ENCODE data around the gene PELI3. TPM values are rescaled to one million over a fixed set of nuclear protein-coding genes. Genes with fewer than 3 reads are reported as not detected.

PELI3 gene
- polyA plus RNA-seq (2013, experiment 1 of 2), result 6.4 TPM
- 6.3 TPM for polyA plus RNA-seq (2013, experiment 2 of 2)

GRCh38 chr11:66466225-66467033 is at the start of gene PELI3:
TSS of gene PELI3 (plus strand) at chr11:66466905. CDS start at chr11:66468129, 1,224 bp downstream.
- H4K8ac ChIP-seq (ENCODE audit: low read depth, low read length), result no peak within 1 kb of the TSS
- H2BK120ac ChIP-seq (ENCODE audit: low read depth, low read length), result no peak within 1 kb of the TSS
- peak within 1 kb of the TSS; percentile 82 for H3K9ac ChIP-seq (ENCODE audit: low read depth, low read length, poor library complexity)
- peak within 1 kb of the TSS; percentile 86 for H3K14ac ChIP-seq (ENCODE audit: low read length)
- no peak within 1 kb of the TSS for H4K91ac ChIP-seq (ENCODE audit: low read depth, low read length, poor library complexity)
- peak within 1 kb of the TSS; percentile 1 for H2BK12ac ChIP-seq (ENCODE audit: low read length)
- no peaks in the 10 kb centered on the region for H3K79me1 ChIP-seq (ENCODE audit: low read depth, low read length)
- DNase-seq (ENCODE audit: low spot score), result peak; percentile 96
- peaks cover 13 to 26% of the 10 kb centered on the region in 2 donors for H3K4me1 ChIP-seq (ENCODE audit: control insufficient read depth in 2 of 2, insufficient read depth in 1 of 2, low read depth in 1 of 2, low read length in 2 of 2)
- no peak within 1 kb of the TSS for H2BK15ac ChIP-seq (ENCODE audit: low read length)
- peak within 1 kb of the TSS; percentile 91 for H3K18ac ChIP-seq (ENCODE audit: low read length)
- no peaks in the 10 kb centered on the region for H3K27me3 ChIP-seq (ENCODE audit: control insufficient read depth in 3 of 3, insufficient read depth in 3 of 3, low read depth in 1 of 3, low read length in 3 of 3)
- H3K36me3 ChIP-seq (replicated peaks in 1 of 2; ENCODE audit: control insufficient read depth in 2 of 2, insufficient read depth in 2 of 2, low read length in 2 of 2), result peaks cover 2 to 23% of the 10 kb centered on the region in 2 donors
- H3K9me3 ChIP-seq (replicated peaks in 1 of 2; ENCODE audit: control insufficient read depth in 2 of 2, insufficient read depth in 1 of 2, low read depth in 1 of 2, low read length in 2 of 2), result peaks cover 0 to 2% of the 10 kb centered on the region in 2 donors
- no CpG with 5 or more reads among the region's 63 CpGs for WGBS, 2 donors (ENCODE audit: extremely low coverage in 2 of 2, insufficient read length in 2 of 2, insufficient replicate concordance in 1 of 2)
- peak within 1 kb of the TSS; percentile 90 for H3K23ac ChIP-seq (ENCODE audit: low read depth, low read length, poor library complexity)
- H2AFZ ChIP-seq (ENCODE audit: low read length), result peak within 1 kb of the TSS; percentile 99
- H2AK5ac ChIP-seq (ENCODE audit: low read depth, low read length), result peak within 1 kb of the TSS; percentile 80
- H2BK5ac ChIP-seq (ENCODE audit: low read length), result peak within 1 kb of the TSS; percentile 55
- peak within 1 kb of the TSS; percentile 92 for H3K4me2 ChIP-seq (ENCODE audit: insufficient read depth, low read length, poor library complexity, severe bottlenecking)
- H3K4ac ChIP-seq (ENCODE audit: low read length), result no peak within 1 kb of the TSS
- peak within 1 kb of the TSS; percentile 68 to 93 for H3K4me3 ChIP-seq (ENCODE audit: low read length in 2 of 2)
- peak within 1 kb of the TSS; percentile 35 for H3K27ac ChIP-seq (replicated peaks; ENCODE audit: low read length)

- Histone ChIP-seq H3K4me3 (ENCODE audit: low read length in 2 of 2) (no peak overlapping the region), H2AK5ac (ENCODE audit: low read depth, low read length) (no peak overlapping the region), H2BK5ac (ENCODE audit: low read length) (no peak overlapping the region), H3K9me3 (replicated peaks in 1 of 2; ENCODE audit: control insufficient read depth in 2 of 2, insufficient read depth in 1 of 2, low read depth in 1 of 2, low read length in 2 of 2) (no peaks in the 10 kb centered on the region), H3K27ac (replicated peaks; ENCODE audit: low read length) (no peak overlapping the region), H3K23ac (ENCODE audit: low read depth, low read length, poor library complexity) (no peak overlapping the region), H4K91ac (ENCODE audit: low read depth, low read length, poor library complexity) (no peak overlapping the region), H2AFZ (ENCODE audit: low read length) (no peak overlapping the region), H3K4me2 (ENCODE audit: insufficient read depth, low read length, poor library complexity, severe bottlenecking) (no peak overlapping the region), H3K18ac (ENCODE audit: low read length) (no peak overlapping the region), H3K4ac (ENCODE audit: low read length) (no peak overlapping the region), H3K14ac (ENCODE audit: low read length) (no peak overlapping the region), H3K36me3 (replicated peaks in 1 of 2; ENCODE audit: control insufficient read depth in 2 of 2, insufficient read depth in 2 of 2, low read length in 2 of 2) (no peaks in the 10 kb centered on the region), H3K79me1 (ENCODE audit: low read depth, low read length) (no peaks in the 10 kb centered on the region), H2BK120ac (ENCODE audit: low read depth, low read length) (no peak overlapping the region), H4K8ac (ENCODE audit: low read depth, low read length) (no peak overlapping the region), H2BK15ac (ENCODE audit: low read length) (no peak overlapping the region), H3K4me1 (ENCODE audit: control insufficient read depth in 2 of 2, insufficient read depth in 1 of 2, low read depth in 1 of 2, low read length in 2 of 2) (peaks cover 5 to 33% of the 10 kb centered on the region in 2 donors), H3K9ac (ENCODE audit: low read depth, low read length, poor library complexity) (no peak overlapping the region), H2BK12ac (ENCODE audit: low read length) (no peak overlapping the region), H3K27me3 (ENCODE audit: control insufficient read depth in 3 of 3, insufficient read depth in 3 of 3, low read depth in 1 of 3, low read length in 3 of 3) (peaks cover 12 to 26% (median 13%) of the 10 kb centered on the region in 3 experiments)
- DNase-seq (ENCODE audit: low spot score), result no peak
- WGBS, 2 donors (ENCODE audit: extremely low coverage in 2 of 2, insufficient read length in 2 of 2, insufficient replicate concordance in 1 of 2), result no CpG with 5 or more reads among the region's 11 CpGs
Observed at GRCh38 chr11:66417000-66417399, 49.7 kb upstream of the PELI3 start.

- Histone ChIP-seq H3K4ac (ENCODE audit: low read length) (no peak overlapping the region), H2BK12ac (ENCODE audit: low read length) (no peak overlapping the region), H3K18ac (ENCODE audit: low read length) (no peak overlapping the region), H3K79me1 (ENCODE audit: low read depth, low read length) (no peaks in the 10 kb centered on the region), H3K4me3 (ENCODE audit: low read length in 2 of 2) (no peak overlapping the region), H3K4me1 (ENCODE audit: control insufficient read depth in 2 of 2, insufficient read depth in 1 of 2, low read depth in 1 of 2, low read length in 2 of 2) (peaks cover 5 to 33% of the 10 kb centered on the region in 2 donors), H2AK5ac (ENCODE audit: low read depth, low read length) (no peak overlapping the region), H2AFZ (ENCODE audit: low read length) (no peak overlapping the region), H2BK15ac (ENCODE audit: low read length) (no peak overlapping the region), H3K27me3 (ENCODE audit: control insufficient read depth in 3 of 3, insufficient read depth in 3 of 3, low read depth in 1 of 3, low read length in 3 of 3) (peaks cover 12 to 26% (median 13%) of the 10 kb centered on the region in 3 experiments), H3K9me3 (replicated peaks in 1 of 2; ENCODE audit: control insufficient read depth in 2 of 2, insufficient read depth in 1 of 2, low read depth in 1 of 2, low read length in 2 of 2) (no peaks in the 10 kb centered on the region), H3K27ac (replicated peaks; ENCODE audit: low read length) (no peak overlapping the region), H3K9ac (ENCODE audit: low read depth, low read length, poor library complexity) (no peak overlapping the region), H3K23ac (ENCODE audit: low read depth, low read length, poor library complexity) (no peak overlapping the region), H2BK120ac (ENCODE audit: low read depth, low read length) (no peak overlapping the region), H4K91ac (ENCODE audit: low read depth, low read length, poor library complexity) (no peak overlapping the region), H3K36me3 (replicated peaks in 1 of 2; ENCODE audit: control insufficient read depth in 2 of 2, insufficient read depth in 2 of 2, low read length in 2 of 2) (peaks cover 5 to 12% of the 10 kb centered on the region in 2 donors), H2BK5ac (ENCODE audit: low read length) (no peak overlapping the region), H3K4me2 (ENCODE audit: insufficient read depth, low read length, poor library complexity, severe bottlenecking) (no peak overlapping the region), H4K8ac (ENCODE audit: low read depth, low read length) (no peak overlapping the region), H3K14ac (ENCODE audit: low read length) (no peak overlapping the region)
- WGBS, 2 donors (ENCODE audit: extremely low coverage in 2 of 2, insufficient read length in 2 of 2, insufficient replicate concordance in 1 of 2), result no CpG with 5 or more reads among the region's 16 CpGs
- DNase-seq (ENCODE audit: low spot score), result peak; percentile 91
Observed at GRCh38 chr11:66418168-66418985, 48.3 kb upstream of the PELI3 start.

- no peak overlapping the region for H2AK5ac ChIP-seq (ENCODE audit: low read depth, low read length)
Observed at GRCh38 chr11:66418986-66419308, 47.8 kb upstream of the PELI3 start.

More at GRCh38 chr11:66418986-66419308, 47.8 kb upstream of the PELI3 start:
- Histone ChIP-seq H3K9me3 (replicated peaks in 1 of 2; ENCODE audit: control insufficient read depth in 2 of 2, insufficient read depth in 1 of 2, low read depth in 1 of 2, low read length in 2 of 2) (no peaks in the 10 kb centered on the region), H2BK15ac (ENCODE audit: low read length) (no peak overlapping the region), H2BK120ac (ENCODE audit: low read depth, low read length) (no peak overlapping the region), H3K4me3 (ENCODE audit: low read length in 2 of 2) (no peak overlapping the region), H3K27me3 (ENCODE audit: control insufficient read depth in 3 of 3, insufficient read depth in 3 of 3, low read depth in 1 of 3, low read length in 3 of 3) (peaks cover 12 to 26% (median 13%) of the 10 kb centered on the region in 3 experiments), H3K9ac (ENCODE audit: low read depth, low read length, poor library complexity) (no peak overlapping the region), H3K27ac (replicated peaks; ENCODE audit: low read length) (no peak overlapping the region), H4K91ac (ENCODE audit: low read depth, low read length, poor library complexity) (no peak overlapping the region), H2AFZ (ENCODE audit: low read length) (no peak overlapping the region), H2BK12ac (ENCODE audit: low read length) (no peak overlapping the region), H3K18ac (ENCODE audit: low read length) (no peak overlapping the region), H3K4ac (ENCODE audit: low read length) (no peak overlapping the region), H3K36me3 (replicated peaks in 1 of 2; ENCODE audit: control insufficient read depth in 2 of 2, insufficient read depth in 2 of 2, low read length in 2 of 2) (peaks cover 8 to 18% of the 10 kb centered on the region in 2 donors), H4K8ac (ENCODE audit: low read depth, low read length) (no peak overlapping the region), H3K4me1 (ENCODE audit: control insufficient read depth in 2 of 2, insufficient read depth in 1 of 2, low read depth in 1 of 2, low read length in 2 of 2) (peaks cover 5 to 27% of the 10 kb centered on the region in 2 donors), H3K4me2 (ENCODE audit: insufficient read depth, low read length, poor library complexity, severe bottlenecking) (no peak overlapping the region), H3K14ac (ENCODE audit: low read length) (no peak overlapping the region), H3K23ac (ENCODE audit: low read depth, low read length, poor library complexity) (no peak overlapping the region), H2BK5ac (ENCODE audit: low read length) (no peak overlapping the region), H3K79me1 (ENCODE audit: low read depth, low read length) (no peaks in the 10 kb centered on the region)
- DNase-seq (ENCODE audit: low spot score), result no peak
- WGBS, 2 donors (ENCODE audit: extremely low coverage in 2 of 2, insufficient read length in 2 of 2, insufficient replicate concordance in 1 of 2), result no CpG with 5 or more reads among the region's 3 CpGs
